CD14-positive monocyte (primary cell): ENCODE data around the gene TCF4. TPM values are rescaled to one million over a fixed set of nuclear protein-coding genes. Genes with fewer than 3 reads are reported as not detected.
A peak's percentile ranks its signal among the peaks of the same experiment; 100 is the strongest.

ENCODE experiments used
- DNase-seq, 3 donors: peaks; one replicate each; pipeline ENCODE4 v3.0.0-alpha.2; 2011 to 2022
- H2AFZ ChIP-seq: 2 replicates; pipeline ENCODE4 v1.6.0; 2012; ENCODE audit warnings: mild to moderate bottlenecking, low read depth, low read length, inconsistent platforms; ENCODE audit not compliant: insufficient read depth, poor library complexity, severe bottlenecking
- H3K27ac ChIP-seq, 2 donors: 1 replicate in 1 of 2; 2 replicates in 1 of 2; pipeline ENCODE4 v1.5.1; 2012 to 2013; ENCODE audit warnings: low read length in 2 of 2, control low read depth in 1 of 2, inconsistent platforms in 1 of 2, low read depth in 1 of 2, mild to moderate bottlenecking in 1 of 2
- H3K27me3 ChIP-seq, 2 donors: one replicate each; pipeline versions ENCODE4 v1.6.0 to v1.6.1; 2011 to 2013; ENCODE audit warnings: low read length in 2 of 2; ENCODE audit not compliant: control insufficient read depth in 2 of 2, insufficient read depth in 2 of 2
- H3K36me3 ChIP-seq, 2 donors: replicated peaks in 1 of 2; 1 replicate in 1 of 2; 2 replicates in 1 of 2; pipeline versions ENCODE4 v1.5.1 to v1.6.1; 2012 to 2013; ENCODE audit warnings: low read length in 2 of 2, control low read depth in 1 of 2, inconsistent platforms in 1 of 2, mild to moderate bottlenecking in 1 of 2; ENCODE audit not compliant: insufficient read depth in 2 of 2, control insufficient read depth in 1 of 2
- H3K4me1 ChIP-seq, 2 donors: 1 replicate in 1 of 2; 2 replicates in 1 of 2; pipeline versions ENCODE4 v1.5.1 to v1.6.1; 2012 to 2013; ENCODE audit warnings: low read length in 2 of 2, control low read depth in 1 of 2, inconsistent platforms in 1 of 2, mild to moderate bottlenecking in 1 of 2, moderate library complexity in 1 of 2; ENCODE audit not compliant: insufficient read depth in 2 of 2, control insufficient read depth in 1 of 2
- H3K4me2 ChIP-seq: replicated peaks from 2 replicates; pipeline ENCODE3; 2012; ENCODE audit warnings: low read length, moderate library complexity, mild to moderate bottlenecking; ENCODE audit not compliant: poor library complexity, severe bottlenecking; ENCODE audit errors: extremely low read depth
- H3K4me3 ChIP-seq, 3 experiments: fragments of 200-600 bp in 1 of 3; sonication (generic) in 1 of 3; replicated peaks in 1 of 3; 1 replicate in 2 of 3; 2 replicates in 1 of 3; pipeline ENCODE4 v1.5.1; 2011 to 2013; ENCODE audit warnings: low read length in 3 of 3, mild to moderate bottlenecking in 3 of 3, control low read depth in 2 of 3, low read depth in 2 of 3, inconsistent platforms in 1 of 3, moderate library complexity in 1 of 3
- H3K79me2 ChIP-seq: 2 replicates; pipeline ENCODE4 v1.6.0; 2012; ENCODE audit warnings: mild to moderate bottlenecking, control low read depth, inconsistent platforms, low read length, moderate library complexity; ENCODE audit not compliant: insufficient read depth
- H3K9ac ChIP-seq: 2 replicates; pipeline ENCODE4 v1.6.0; 2017; ENCODE audit warnings: low read length, mild to moderate bottlenecking; ENCODE audit not compliant: insufficient read depth, poor library complexity, severe bottlenecking
- H3K9me3 ChIP-seq, 2 donors: replicated peaks in 1 of 2; 1 replicate in 1 of 2; 2 replicates in 1 of 2; pipeline versions ENCODE4 v1.5.1 to v1.6.1; 2012 to 2013; ENCODE audit warnings: low read length in 2 of 2, control low read depth in 1 of 2; ENCODE audit not compliant: control insufficient read depth in 1 of 2, insufficient read depth in 1 of 2
- H4K20me1 ChIP-seq: 2 replicates; pipeline ENCODE4 v1.6.0; 2012; ENCODE audit warnings: mild to moderate bottlenecking, low read length, control low read depth, moderate library complexity; ENCODE audit not compliant: insufficient read depth
- H3K27ac Mint-ChIP-seq, 7 donors: one replicate each; pipeline ENCODE4 v1.8.0; 2020; ENCODE audit warnings: mild to moderate bottlenecking in 7 of 7, mixed read lengths in 7 of 7, moderate library complexity in 6 of 7, inconsistent platforms in 2 of 7
- H3K27me3 Mint-ChIP-seq, 3 donors: one replicate each; pipeline ENCODE4 v1.8.0; 2021 to 2022; ENCODE audit warnings: low read depth in 3 of 3, mild to moderate bottlenecking in 3 of 3, mixed read lengths in 3 of 3, moderate library complexity in 3 of 3, inconsistent platforms in 1 of 3
- H3K36me3 Mint-ChIP-seq, 2 donors: one replicate each; pipeline ENCODE4 v1.8.0; 2020; ENCODE audit warnings: mixed read lengths in 2 of 2, inconsistent platforms in 1 of 2, mild to moderate bottlenecking in 1 of 2
- H3K4me1 Mint-ChIP-seq: one replicate; pipeline ENCODE4 v1.8.0; 2020; ENCODE audit warnings: mild to moderate bottlenecking, mixed read lengths
- H3K4me3 Mint-ChIP-seq, 2 donors: one replicate each; pipeline ENCODE4 v1.8.0; 2020; ENCODE audit warnings: mild to moderate bottlenecking in 2 of 2, mixed read lengths in 2 of 2, moderate library complexity in 1 of 2
- H3K9me3 Mint-ChIP-seq, 7 donors: one replicate each; pipeline ENCODE4 v1.8.0; 2020 to 2022; ENCODE audit warnings: mixed read lengths in 7 of 7, mild to moderate bottlenecking in 6 of 7, moderate library complexity in 6 of 7, inconsistent platforms in 2 of 7
- CTCF ChIP-seq: fragments of 200-600 bp; IDR thresholded peaks from one replicate; pipeline ENCODE4 v1.8.0; 2022; ENCODE audit warnings: antibody characterized with exemption, mild to moderate bottlenecking
- WGBS: methylation state at CpG from one replicate; pipeline ENCODE4 v1.1.5; 2013; ENCODE audit warnings: missing lambda C conversion rate; ENCODE audit not compliant: insufficient coverage; 5-methylcytosine and 5-hydroxymethylcytosine counted together
- intact Hi-C, 2 donors: fragments of 100-400 bp; cut with micrococcal nuclease; formaldehyde crosslinking; loops; one replicate each; pipeline versions ENCODE4 v1.15.0 to v1.15.1; 2023
- polyA plus RNA-seq, 3 donors: library from polyadenylated mRNA; depleted of rRNA in 1 of 3; unstranded in 2 of 3; stranded (reverse) in 1 of 3; fragments of 300-500 nt in 2 of 3; fragments of >200 nt in 1 of 3; fragmentation: Illumina TruSeq in 2 of 3; gene quantifications; 1 replicate in 2 of 3; 2 replicates in 1 of 3; pipeline ENCODE4 v1.2.3, GENCODE V29; 2012 to 2021

Gene TCF4
- polyA plus RNA-seq, 3 donors: 5.9 to 12.9 (median 10.7) TPM

GRCh38 chr18:55466789-55467188, 121.2 kb downstream of the TCF4 start:
- Histone ChIP-seq H4K20me1 (no peaks in the 10 kb centered on the region), H3K4me2 (no peak overlapping the region), H3K4me3 (no peak overlapping the region), H3K79me2 (no peaks in the 10 kb centered on the region), H3K4me1 (peaks cover 12 to 24% of the 10 kb centered on the region in 2 donors), H3K9me3 (no peaks in the 10 kb centered on the region), H3K36me3 (no peaks in the 10 kb centered on the region), H3K27ac (no peak overlapping the region), H3K9ac (no peak overlapping the region), H3K27me3 (no peaks in the 10 kb centered on the region), H2AFZ (no peak overlapping the region)
- DNase-seq: no peak
- H3K36me3 Mint-ChIP-seq: no peaks in the 10 kb centered on the region
- H3K4me1 Mint-ChIP-seq: peaks cover 18% of the 10 kb centered on the region
- intact Hi-C loops: no loop called here
- no peaks in the 10 kb centered on the region for H3K27me3 Mint-ChIP-seq
- H3K27ac Mint-ChIP-seq: no peak overlapping the region
- no peaks in the 10 kb centered on the region for H3K9me3 Mint-ChIP-seq
- 97% methylated on average over 3 of the region's 4 CpGs for WGBS
- H3K4me3 Mint-ChIP-seq: no peak overlapping the region
- no peak for TF ChIP-seq CTCF

- H3K27ac Mint-ChIP-seq: peak overlapping the region in 2 of 7 donors; percentile 8 to 26
- Histone ChIP-seq H3K9ac (no peak overlapping the region), H3K4me2 (peak overlapping the region; percentile 28), H3K4me3 (peak overlapping the region in 1 of 3 experiments; percentile 31), H3K27ac (peak overlapping the region in 1 of 2 donors; percentile 49), H4K20me1 (no peaks in the 10 kb centered on the region), H3K79me2 (no peaks in the 10 kb centered on the region), H3K36me3 (no peaks in the 10 kb centered on the region), H2AFZ (peak overlapping the region; percentile 48), H3K4me1 (peaks cover 12 to 24% of the 10 kb centered on the region in 2 donors), H3K27me3 (no peaks in the 10 kb centered on the region), H3K9me3 (no peaks in the 10 kb centered on the region)
- H3K27me3 Mint-ChIP-seq: no peaks in the 10 kb centered on the region
- 100% methylated on average over 1 of the region's 2 CpGs for WGBS
- H3K9me3 Mint-ChIP-seq: no peaks in the 10 kb centered on the region
- no peak for TF ChIP-seq CTCF
- H3K36me3 Mint-ChIP-seq: no peaks in the 10 kb centered on the region
- intact Hi-C loops: no loop called here
- H3K4me3 Mint-ChIP-seq: peak overlapping the region in 1 of 2 donors; percentile 51
- H3K4me1 Mint-ChIP-seq: peaks cover 18% of the 10 kb centered on the region
- DNase-seq: peak; percentile 16 to 34 (median 32)
These were observed 122.7 kb downstream of the TCF4 start for GRCh38 chr18:55465313-55465712.
